Skin epidermis (tissue), 12 donors: ENCODE results near the gene AIG1.
A peak's percentile ranks its signal among the peaks of the same experiment; 100 is the strongest.
"Not testable (repeated sequence)": the region's sequence is repeated elsewhere in the genome, so short reads cannot be mapped to it uniquely, and the experiment has no call there.

ENCODE experiments used
- H3K27ac ChIP-seq, 21 experiments: fragments of 200-600 bp; sonication (generic) in 11 of 21; one replicate each; pipeline ENCODE4 v1.5.0; 2020; ENCODE audit warnings: mild to moderate bottlenecking in 3 of 21, inconsistent platforms in 2 of 21, moderate library complexity in 2 of 21
- H3K4me3 ChIP-seq, 7 experiments: fragments of 200-600 bp; sonication (generic) in 2 of 7; one replicate each; pipeline ENCODE4 v1.5.0; 2020; ENCODE audit warnings: inconsistent platforms in 2 of 7, mild to moderate bottlenecking in 2 of 7, moderate library complexity in 1 of 7

Gene AIG1

DNA sequence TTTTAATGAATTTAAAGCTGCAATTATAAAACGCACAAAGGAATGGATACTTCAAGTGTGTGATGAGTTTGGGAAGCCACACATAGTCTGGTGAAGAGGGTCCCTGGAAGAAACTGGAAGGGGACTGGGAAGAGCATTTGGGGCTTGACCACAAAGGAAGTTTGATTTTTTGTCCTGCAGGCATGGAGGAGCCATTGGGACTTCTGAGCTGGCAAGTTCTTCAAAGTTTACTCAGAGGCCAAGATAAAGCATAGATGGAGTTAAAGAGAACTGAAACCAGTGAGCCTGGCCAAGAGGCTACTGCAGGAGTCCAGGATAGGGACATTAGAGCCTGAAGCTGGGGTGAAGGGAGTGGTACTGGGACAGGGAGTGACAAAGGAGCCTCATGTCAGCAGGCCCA, 95.0 kb downstream of the AIG1 start:
- no peak overlapping the region for H3K4me3 ChIP-seq
- H3K27ac ChIP-seq, result no peak overlapping the region

GRCh38 chr6:143157131-143157530, 96.4 kb downstream of the AIG1 start:
- H3K27ac ChIP-seq, result no peak overlapping the region
- H3K4me3 ChIP-seq, result no peak overlapping the region

- Histone ChIP-seq H3K4me3 (no peak overlapping the region), H3K27ac (peak overlapping the region in 2 of 21 experiments; percentile 3 to 12)
Observed at GRCh38 chr6:143158113-143158581, 97.5 kb downstream of the AIG1 start.

GRCh38 chr6:143159001-143159400, 98.3 kb downstream of the AIG1 start:
- H3K27ac ChIP-seq, result peak overlapping the region in 2 of 21 experiments; percentile 11 to 12
- no peak overlapping the region for H3K4me3 ChIP-seq

GRCh38 chr6:143160015-143160414, 99.3 kb downstream of the AIG1 start:
- Histone ChIP-seq H3K4me3 (no peak overlapping the region), H3K27ac (no peak overlapping the region)

DNA sequence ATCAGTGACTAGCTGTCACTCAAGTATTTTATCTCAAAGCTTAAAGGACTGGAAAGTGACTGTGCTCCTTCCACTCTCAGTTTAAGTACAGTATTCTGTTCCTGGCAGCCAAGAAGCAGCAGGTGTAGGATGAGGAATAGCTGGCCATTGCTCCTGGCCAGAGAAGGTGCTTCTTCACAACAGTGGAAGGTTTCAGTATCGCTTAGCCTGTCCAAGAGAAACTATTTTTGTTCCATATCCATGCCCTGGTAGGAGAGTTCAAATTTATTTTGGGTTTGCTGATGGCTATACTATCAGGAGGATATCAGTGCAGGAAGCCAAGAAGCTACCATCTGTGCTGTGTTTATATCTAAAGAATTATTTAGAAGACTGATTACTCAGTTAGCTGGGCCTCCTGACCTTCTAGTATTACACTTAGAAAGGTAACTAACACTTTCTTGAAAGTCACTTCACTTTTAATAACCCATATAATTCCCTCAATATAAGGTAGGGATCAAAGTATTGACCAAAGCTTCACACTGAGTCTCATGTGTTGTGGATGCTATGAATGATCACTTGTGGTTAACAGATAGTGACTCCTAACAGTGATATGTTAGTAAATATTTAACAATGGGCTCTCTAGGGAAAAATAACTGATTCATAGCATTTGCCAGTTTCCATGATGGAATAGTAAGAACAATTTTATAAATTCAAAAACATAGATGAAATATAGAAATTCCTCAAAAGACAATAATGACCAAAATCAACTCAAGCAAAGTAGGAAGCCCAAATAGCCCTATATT, 99.9 kb downstream of the AIG1 start:
- Histone ChIP-seq H3K4me3 (no peak overlapping the region), H3K27ac (no peak overlapping the region)

- Histone ChIP-seq H3K27ac (no peak overlapping the region), H3K4me3 (no peak overlapping the region)
Observed at GRCh38 chr6:143163621-143164020, 102.9 kb downstream of the AIG1 start.

- no peak overlapping the region for H3K27ac ChIP-seq
Observed at GRCh38 chr6:143164565-143165105, 103.9 kb downstream of the AIG1 start.

DNA sequence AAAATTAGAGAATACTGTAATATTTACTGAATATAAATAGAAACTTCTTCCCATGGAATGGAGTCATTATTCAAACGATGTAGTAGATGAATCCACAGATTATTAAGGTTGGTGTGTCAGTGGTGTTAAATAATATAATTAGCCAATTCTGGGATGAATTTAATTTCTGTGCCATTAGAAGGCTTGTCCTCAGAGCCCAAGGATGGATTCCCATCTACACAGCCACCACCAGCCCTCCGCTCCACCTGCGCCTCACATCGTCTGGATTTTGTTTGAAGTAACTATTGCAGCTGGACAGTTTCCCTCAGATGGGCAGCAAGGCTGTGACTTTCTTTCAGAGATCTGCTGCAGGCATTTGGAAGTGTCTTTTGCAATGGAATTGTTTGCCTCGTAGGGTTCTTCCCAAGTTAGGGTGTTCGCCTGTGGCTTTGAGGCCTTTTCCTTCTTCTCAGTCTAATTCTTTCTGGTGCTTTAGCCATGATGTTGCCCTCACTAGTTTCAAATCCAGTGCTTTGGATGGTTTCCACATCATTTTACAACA, 104.7 kb downstream of the AIG1 start:
- Histone ChIP-seq H3K27ac (no peak overlapping the region), H3K4me3 (no peak overlapping the region)

More at GRCh38 chr6:143164565-143165105, 103.9 kb downstream of the AIG1 start:
- no peak overlapping the region for H3K4me3 ChIP-seq

GRCh38 chr6:143166247-143166695, 105.6 kb downstream of the AIG1 start:
- Histone ChIP-seq H3K4me3 (no peak overlapping the region), H3K27ac (no peak overlapping the region)

DNA sequence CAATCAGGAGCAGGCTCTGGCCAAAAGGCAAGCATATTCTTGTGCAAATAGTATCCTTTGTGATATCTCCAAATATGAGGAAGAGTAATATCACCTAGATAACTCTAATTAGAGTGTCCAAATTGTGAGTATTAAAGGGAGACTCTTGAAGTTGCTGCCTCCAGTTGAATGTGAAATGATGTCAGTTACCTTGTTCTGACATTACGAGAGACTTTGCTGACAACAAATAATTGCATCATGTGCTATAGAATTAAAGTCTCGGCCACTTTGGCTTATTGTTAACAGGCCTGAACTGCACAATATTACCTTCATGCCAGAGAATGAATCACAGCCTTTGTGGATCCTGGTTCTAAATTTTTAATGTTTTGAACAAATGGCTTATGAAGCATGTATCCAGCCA, 106.5 kb downstream of the AIG1 start:
- H3K4me3 ChIP-seq, result no peak overlapping the region
- no peak overlapping the region for H3K27ac ChIP-seq

DNA sequence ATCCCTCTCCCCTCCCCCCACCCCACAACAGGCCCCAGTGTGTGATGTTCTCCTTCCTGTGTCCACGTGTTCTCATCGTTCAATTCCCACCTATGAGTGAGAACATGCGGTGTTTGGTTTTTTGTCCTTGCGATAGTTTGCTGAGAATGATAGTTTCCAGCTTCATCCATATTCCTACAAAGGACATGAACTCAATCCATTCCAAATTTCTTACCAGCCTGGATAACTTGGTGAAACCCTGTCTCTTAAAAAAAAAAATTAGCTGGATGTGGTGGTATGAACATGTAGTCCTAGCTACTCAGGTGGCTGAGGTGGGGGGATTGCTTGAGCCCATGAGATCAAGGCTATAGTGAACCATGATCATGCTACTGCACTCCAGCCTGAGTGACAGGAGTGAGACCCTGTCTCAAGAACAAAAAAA, 107.7 kb downstream of the AIG1 start:
- not testable (repeated sequence) for H3K4me3 ChIP-seq, H3K27ac ChIP-seq

DNA sequence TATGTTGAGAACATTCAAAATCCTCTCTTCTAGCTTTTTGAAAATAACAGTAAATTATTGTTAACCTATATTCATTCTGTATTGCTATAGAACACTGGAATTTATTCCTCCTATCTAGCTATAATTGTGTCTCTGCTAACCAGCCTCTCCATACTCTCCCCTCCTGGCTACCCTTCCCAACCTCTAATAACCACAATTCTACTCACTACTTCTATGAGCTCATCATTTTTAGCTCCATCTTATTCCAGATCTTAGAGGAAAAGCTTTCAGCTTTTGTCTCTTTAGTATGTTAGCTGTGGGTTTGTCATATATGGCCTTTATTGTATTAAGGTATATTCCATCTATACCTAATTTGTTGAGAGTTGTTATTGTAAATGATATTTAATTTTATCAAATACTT, 108.8 kb downstream of the AIG1 start:
- no peak overlapping the region for H3K4me3 ChIP-seq
- no peak overlapping the region for H3K27ac ChIP-seq

DNA sequence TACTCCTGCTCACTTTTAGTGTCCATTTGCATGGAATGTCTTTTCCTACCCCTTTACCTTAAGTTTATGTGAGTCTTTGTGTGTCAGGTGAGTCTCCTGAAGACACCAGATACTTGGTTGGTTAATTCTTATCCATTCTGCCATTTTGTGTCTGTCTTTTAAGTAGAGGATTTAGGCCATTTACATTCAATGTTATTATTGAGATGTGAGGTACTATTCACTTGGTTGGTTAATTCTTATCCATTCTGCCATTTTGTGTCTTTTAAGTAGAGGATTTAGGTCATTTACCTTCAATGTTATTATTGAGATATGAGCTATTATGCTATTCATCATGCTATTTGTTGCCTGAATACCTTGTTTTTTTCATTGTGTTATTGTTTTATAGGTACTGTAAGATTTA, 113.8 kb downstream of the AIG1 start:
- H3K27ac ChIP-seq, result no peak overlapping the region
- H3K4me3 ChIP-seq, result no peak overlapping the region

- no peak overlapping the region for H3K4me3 ChIP-seq
Observed at GRCh38 chr6:143174951-143175350, 114.3 kb downstream of the AIG1 start.

DNA sequence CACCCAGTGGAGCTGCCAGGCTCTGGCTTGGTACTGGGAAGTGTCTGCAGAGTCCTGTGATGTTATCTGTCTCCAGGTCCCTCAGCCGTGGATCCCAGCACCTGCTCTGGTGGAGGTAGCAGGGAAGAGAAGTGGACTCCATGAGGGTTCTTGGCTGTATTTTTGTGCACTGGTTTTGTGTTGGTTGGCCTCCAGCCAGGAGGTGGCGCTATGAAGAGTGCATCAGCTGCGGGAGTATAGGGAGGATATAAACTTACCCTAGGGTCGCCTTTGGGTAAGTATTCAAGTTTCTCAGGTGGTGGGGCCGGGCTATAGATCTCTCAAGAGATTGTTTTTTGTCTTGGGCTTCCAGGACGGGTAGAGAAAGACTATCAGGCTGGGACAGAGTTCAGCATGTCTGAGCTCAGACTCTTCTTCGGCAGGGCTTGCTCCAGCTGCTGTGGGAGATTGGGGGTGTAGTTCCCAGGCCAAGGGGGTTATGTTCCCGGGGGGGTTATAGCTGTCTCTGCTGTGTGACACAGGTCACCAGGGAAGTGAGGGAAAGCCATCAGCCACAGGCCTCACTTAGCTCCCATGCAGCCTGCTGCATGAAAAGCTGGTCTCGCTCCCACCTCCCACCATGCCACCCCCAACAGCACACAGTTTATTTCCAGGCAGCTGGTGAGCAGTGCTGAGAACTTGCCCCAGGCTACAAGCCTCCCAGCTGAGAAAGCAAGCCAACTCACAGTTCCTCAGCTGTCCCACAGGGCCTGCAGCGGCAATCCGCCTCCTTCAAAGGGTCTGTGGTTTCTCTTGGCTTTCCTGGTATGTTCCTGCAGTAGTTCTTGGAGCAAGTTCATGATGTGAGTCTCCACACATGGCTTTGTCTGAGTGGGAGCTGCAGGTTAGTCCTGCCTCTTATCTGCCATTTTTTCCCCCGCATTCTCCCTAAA, 115.7 kb downstream of the AIG1 start:
- Histone ChIP-seq H3K4me3 (no peak overlapping the region), H3K27ac (peak overlapping the region in 8 of 21 experiments; percentile 9 to 77 (median 46))

More at GRCh38 chr6:143174951-143175350, 114.3 kb downstream of the AIG1 start:
- H3K27ac ChIP-seq, result no peak overlapping the region

- no peak overlapping the region for H3K27ac ChIP-seq
- no peak overlapping the region for H3K4me3 ChIP-seq
Observed at GRCh38 chr6:143177706-143178105, 117.0 kb downstream of the AIG1 start.

- Histone ChIP-seq H3K4me3 (no peak overlapping the region), H3K27ac (no peak overlapping the region)
Observed at GRCh38 chr6:143179096-143179495, 118.4 kb downstream of the AIG1 start.

- H3K4me3 ChIP-seq, result no peak overlapping the region
- no peak overlapping the region for H3K27ac ChIP-seq
Observed at GRCh38 chr6:143179901-143180612, 119.4 kb downstream of the AIG1 start.
